Measurements from ENCODE around the gene NTMT1.

The NTMT1 gene

GRCh38 chr9:129597355-129598088 is 28.4 kb upstream of the NTMT1 start:
- DNase-seq: peak in 2 of 14 donors; percentile 29 to 32

- no peak for DNase-seq
These were observed 27.8 kb upstream of the NTMT1 start for GRCh38 chr9:129598089-129598596.

GRCh38 chr9:129601082-129601674 is 24.8 kb upstream of the NTMT1 start:
- no peak for DNase-seq

GRCh38 chr9:129602598-129603415 is 23.2 kb upstream of the NTMT1 start:
- DNase-seq: no peak

- no peak for DNase-seq
These were observed 21.8 kb upstream of the NTMT1 start for GRCh38 chr9:129604056-129604765.

- no peak for DNase-seq
These were observed 21.2 kb upstream of the NTMT1 start for GRCh38 chr9:129604766-129605163.

- no peak for DNase-seq
These were observed 19.6 kb upstream of the NTMT1 start for GRCh38 chr9:129606161-129607026.

GRCh38 chr9:129607027-129607387 is 19.0 kb upstream of the NTMT1 start:
- no peak for DNase-seq

- DNase-seq: no peak
These were observed 17.1 kb upstream of the NTMT1 start for GRCh38 chr9:129608561-129609481.

- DNase-seq: no peak
These were observed 16.3 kb upstream of the NTMT1 start for GRCh38 chr9:129609486-129610212.

GRCh38 chr9:129610213-129610472 is 15.8 kb upstream of the NTMT1 start:
- DNase-seq: no peak

GRCh38 chr9:129610473-129611306 is 15.3 kb upstream of the NTMT1 start:
- peak in 11 of 14 donors; percentile 28 to 74 (median 51) for DNase-seq

- DNase-seq: peak in 2 of 14 donors; percentile 31 to 35
These were observed 14.6 kb upstream of the NTMT1 start for GRCh38 chr9:129611307-129611800.

- no peak for DNase-seq
These were observed 13.8 kb upstream of the NTMT1 start for GRCh38 chr9:129612123-129612522.

GRCh38 chr9:129612815-129613519 is 13.0 kb upstream of the NTMT1 start:
- peak in 4 of 14 donors; percentile 38 to 71 (median 60) for DNase-seq

- DNase-seq: peak in 12 of 14 donors; percentile 57 to 95 (median 76)
These were observed 12.3 kb upstream of the NTMT1 start for GRCh38 chr9:129613520-129614175.

GRCh38 chr9:129614932-129615331 is 11.0 kb upstream of the NTMT1 start:
- DNase-seq: no peak

Data from C1 segment of cervical spinal cord (tissue), 14 donors.